Heart left ventricle (tissue), 16 donors: ENCODE results near the gene TENT5C. TPM values are rescaled to one million over a fixed set of nuclear protein-coding genes. Genes with fewer than 3 reads are reported as not detected.

Experiments
- ATAC-seq, 4 donors: fragments of 200-7000 bp; cut with Tn5 transposase; one replicate each; pipeline ENCODE4 v1.9.1; 2020 to 2022; ENCODE audit warnings: moderate library complexity in 4 of 4, mild to moderate bottlenecking in 3 of 4, moderate number of reproducible peaks in 1 of 4
- DNase-seq, 5 donors: peaks; one replicate each; pipeline ENCODE4 v3.0.0-alpha.2; 2020
- H3K27ac ChIP-seq, 12 donors: fragments of 200-600 bp; sonication (generic) in 4 of 12; one replicate each; pipeline versions ENCODE4 v1.5.0 to v1.8.0; 2016 to 2022; ENCODE audit warnings: mild to moderate bottlenecking in 2 of 12
- H3K27me3 ChIP-seq, 9 donors: fragments of 200-600 bp; sonication (generic) in 2 of 9; one replicate each; pipeline versions ENCODE4 v1.5.1 to v1.8.0; 2016 to 2022; ENCODE audit warnings: mild to moderate bottlenecking in 3 of 9
- H3K36me3 ChIP-seq, 9 donors: fragments of 200-600 bp; sonication (generic) in 2 of 9; one replicate each; pipeline versions ENCODE4 v1.5.0 to v1.8.0; 2018 to 2022; ENCODE audit warnings: mild to moderate bottlenecking in 2 of 9
- H3K4me1 ChIP-seq, 12 donors: fragments of 200-600 bp; sonication (generic) in 4 of 12; one replicate each; pipeline versions ENCODE4 v1.5.0 to v1.8.0; 2016 to 2022; ENCODE audit warnings: mild to moderate bottlenecking in 3 of 12
- H3K4me3 ChIP-seq, 12 donors: fragments of 200-600 bp; sonication (generic) in 4 of 12; one replicate each; pipeline versions ENCODE4 v1.5.0 to v1.8.0; 2017 to 2022; ENCODE audit warnings: mild to moderate bottlenecking in 9 of 12, moderate library complexity in 4 of 12
- H3K9me3 ChIP-seq, 12 donors: fragments of 200-600 bp; sonication (generic) in 4 of 12; one replicate each; pipeline versions ENCODE4 v1.5.0 to v1.8.0; 2016 to 2022; ENCODE audit warnings: mild to moderate bottlenecking in 1 of 12
- CTCF ChIP-seq, 12 donors: fragments of 200-600 bp; sonication (generic) in 4 of 12; IDR thresholded peaks; one replicate each; pipeline versions ENCODE4 v1.5.0 to v1.8.0; 2018 to 2022; ENCODE audit warnings: antibody characterized with exemption in 12 of 12, mild to moderate bottlenecking in 5 of 12
- POLR2A ChIP-seq, 2 donors: fragments of 450-650 bp; IDR thresholded peaks; one replicate each; pipeline ENCODE4 v1.6.1; 2017; ENCODE audit warnings: antibody characterized with exemption in 2 of 2, mild to moderate bottlenecking in 2 of 2, moderate library complexity in 2 of 2
- WGBS, 4 donors: extraction: QIAGEN DNeasy Blood & Tissue Kit in 2 of 4; methylation state at CpG; one replicate each; pipeline versions ENCODE4 v1.1.5 to v1.1.7; 2013 to 2018; 5-methylcytosine and 5-hydroxymethylcytosine counted together
- intact Hi-C, 10 donors: fragments of 100-400 bp; cut with DNase I; formaldehyde crosslinking; loops; one replicate each; pipeline versions ENCODE4 v1.11.1 to v1.14.2; 2022
- polyA plus RNA-seq, 2 donors: library from polyadenylated mRNA; stranded (reverse); fragments of 200-250 nt; gene quantifications; one replicate each; pipeline ENCODE4 v1.2.3, GENCODE V29; 2013
- total RNA-seq, 9 donors: library from RNA; depleted of rRNA in 2 of 9; stranded (reverse); fragments of >200 nt in 2 of 9; fragmentation: NEBNext Ultra II Directional in 3 of 9; extraction: Animal tissue kit (Norgen Biotek cat#: 25700) in 3 of 9; gene quantifications; one replicate each; pipeline versions ENCODE4 v1.1.0 to v1.2.4, GENCODE V29; 2016 to 2023
- donor health status: ischemic (EF 13 %, LVEDD 7.1; RV severe dilation, severe dysfunction).
- donor health status: healthy with polysubstance abuse.
- donor health status: DM: no; HTN: yes; CAD: no.
- donor health status: DM: no; HTN: no; CAD: no.
- donor health status: ischemic (EF 25% LVEDD 6.9; RV normal size, moderate dysfunction).
- donor health status: ischemic (EF 25% LVEDD 5.7; RV mildly dilated, moderate dysfunction).
- donor health status: healthy.
- donor health status: DM: yes; HTN: yes; CAD: no.
- donor health status: ischemic (EF 35%, LVEDD 5.7; RV mildly dilated, moderate dysfunction).
- donor health status: nonischemic (EF 11% LVEDD 7.7; RV severe dilation, severe dysfunction).
- donor health status: DM: yes; HTN: yes; CAD: no.
- donor health status: PGD.
- donor health status: ischemic (EF 29% LVEDD 5.4; RV normal size, mild dysfunction).
- donor health status: nonischemic (EF 23%, LVEDD 6.1; RV moderate dilation, normal function).

TENT5C gene
- total and polyA plus RNA-seq, 11 donors: 3.7 to 21.6 (median 14.5) TPM

DNA sequence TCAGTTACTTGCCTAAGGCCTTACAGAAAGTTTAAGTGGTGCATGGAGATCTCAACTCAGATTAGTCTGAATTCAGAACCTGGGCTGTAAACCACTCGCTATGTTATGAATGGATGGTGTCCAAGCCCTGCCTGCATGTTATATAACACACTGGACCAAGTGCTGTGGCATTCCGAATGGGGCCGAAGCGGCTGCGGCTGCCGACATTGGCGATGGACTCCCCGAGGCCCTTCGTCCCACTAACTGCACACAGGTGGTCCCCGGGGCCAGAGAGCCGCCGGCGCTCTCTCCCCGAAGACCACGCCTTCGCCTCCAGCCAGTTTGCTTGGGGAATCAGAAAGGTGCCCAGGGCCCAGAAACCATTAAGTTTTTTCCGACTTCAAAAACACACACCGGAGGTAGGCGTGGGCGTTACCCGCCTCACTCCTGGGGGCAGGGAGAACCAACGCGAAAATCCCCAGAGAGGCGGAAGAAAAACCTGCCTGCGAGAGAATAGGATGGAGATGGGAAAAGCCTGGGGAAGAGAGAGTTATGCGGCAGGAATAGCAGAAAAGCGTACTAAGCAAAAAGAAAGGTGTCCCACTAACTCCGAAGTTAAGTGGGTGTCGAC lies 579 bp upstream of the TENT5C start:
- TF ChIP-seq POLR2A (IDR thresholded peaks at IDR 0.05): no peak
- TF ChIP-seq CTCF (IDR thresholded peaks at IDR 0.05): no peak
- peak overlapping the region; percentile 60 to 90 (median 78) for H3K4me3 ChIP-seq
- H3K36me3 ChIP-seq: no peaks in the 10 kb centered on the region
- H3K9me3 ChIP-seq: no peaks in the 10 kb centered on the region
- DNase-seq (peak; percentile 31 to 72 (median 45)), ATAC-seq (peak; percentile 2 to 10 (median 8))
- no peaks in the 10 kb centered on the region for H3K27me3 ChIP-seq
- intact Hi-C loops: loop anchor here (5.0 to 10.0 kb wide), 11 partner anchors 62 to 540 kb away; partner anchors contain the start of genes MAN1A2 (in 2 of the 10) and TTF2 (in 1 of the 10)
- peak overlapping the region in 11 of 12 donors; percentile 54 to 86 (median 77) for H3K27ac ChIP-seq
- WGBS, 4 donors: 0 to 1% (median 0%) methylated on average over 13 to 29 of the region's 29 CpGs
- H3K4me1 ChIP-seq: peaks cover 0 to 44% (median 27%) of the 10 kb centered on the region in 12 donors

DNA sequence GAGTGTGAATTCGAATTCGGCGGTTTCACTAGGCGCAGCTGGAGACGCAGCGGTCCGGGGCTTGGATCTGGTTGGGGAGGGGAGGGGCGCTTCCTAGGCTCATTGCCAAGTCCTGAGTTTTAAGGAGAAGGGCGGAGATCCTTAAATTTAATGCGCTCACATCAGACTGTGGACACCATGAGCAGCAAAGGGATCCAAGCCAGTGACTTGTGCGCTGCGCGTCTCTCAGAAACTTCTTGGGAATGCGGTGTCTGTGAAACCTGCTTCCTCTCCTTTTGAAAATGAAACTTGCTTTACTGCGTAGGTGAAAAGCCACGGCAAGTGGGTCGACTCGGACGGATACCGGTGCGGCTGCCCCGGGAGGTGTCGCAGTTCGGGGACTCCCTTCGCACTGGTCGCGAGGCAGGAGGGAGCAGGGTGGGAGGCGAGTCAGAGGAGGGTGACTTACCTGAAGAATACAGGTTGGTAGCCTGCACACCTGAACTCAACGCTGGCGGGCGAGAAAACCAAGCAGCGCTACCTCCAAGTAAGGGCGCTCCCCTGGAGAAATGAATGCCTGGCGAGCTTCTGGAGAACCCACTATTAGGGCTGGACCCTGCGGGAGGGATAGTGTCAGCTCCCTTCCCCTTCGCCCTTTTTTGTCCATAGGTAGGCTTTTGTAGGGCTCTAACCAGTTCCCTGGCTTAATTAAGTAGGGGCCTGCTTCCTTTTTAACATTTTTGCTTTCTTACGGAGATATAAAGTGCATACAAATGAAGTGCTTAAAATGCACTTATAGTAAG lies 992 bp downstream of the TENT5C start:
- Histone ChIP-seq H3K36me3 (no peaks in the 10 kb centered on the region), H3K27me3 (no peaks in the 10 kb centered on the region), H3K27ac (peak overlapping the region in 11 of 12 donors; percentile 59 to 84 (median 77)), H3K9me3 (no peaks in the 10 kb centered on the region), H3K4me3 (peak overlapping the region; percentile 60 to 90 (median 78)), H3K4me1 (peaks cover 0 to 56% (median 28%) of the 10 kb centered on the region in 12 donors)
- no peak for TF ChIP-seq CTCF (IDR thresholded peaks at IDR 0.05)
- no peak for TF ChIP-seq POLR2A (IDR thresholded peaks at IDR 0.05)
- DNase-seq (peak in 4 of 5 donors; percentile 36 to 71 (median 40)), ATAC-seq (peak in 1 of 4 donors; percentile 1)
- 7 to 17% (median 9%) methylated on average over 21 to 37 of the region's 37 CpGs for WGBS, 4 donors
- intact Hi-C loops: loop anchor here (2.0 to 10.0 kb wide), 13 partner anchors 60 to 542 kb away; partner anchors contain the start of genes MAN1A2 (in 2 of the 10) and TTF2 (in 1 of the 10)

DNA sequence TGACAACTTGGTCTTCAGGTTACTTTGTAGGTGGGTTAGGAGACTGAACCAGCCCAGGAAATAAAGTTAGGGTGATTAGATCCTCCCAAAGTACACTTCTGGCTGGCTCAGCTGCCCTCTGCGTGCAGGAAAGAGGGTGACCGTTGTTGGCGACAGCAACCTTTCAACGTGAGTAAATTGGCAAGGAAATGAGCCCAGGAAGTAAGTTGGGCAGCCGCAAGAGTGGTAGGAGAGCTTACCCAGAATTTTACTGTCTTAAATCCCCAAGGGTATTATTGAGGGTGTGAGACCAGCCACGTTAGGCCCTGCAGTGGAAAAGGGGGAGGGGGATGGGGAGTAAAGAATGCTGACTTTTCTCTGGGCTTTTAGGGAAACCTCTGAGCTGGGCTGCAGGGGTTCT lies 1.6 kb downstream of the TENT5C start:
- 10 to 28% (median 15%) methylated on average over 6 of the region's 6 CpGs for WGBS, 4 donors
- peak in 2 of 5 donors; percentile 48 to 49 for DNase-seq
- TF ChIP-seq CTCF (IDR thresholded peaks at IDR 0.05) (no peak), POLR2A (IDR thresholded peaks at IDR 0.05) (no peak)
- peak overlapping the region; percentile 60 to 90 (median 78) for H3K4me3 ChIP-seq
- no peaks in the 10 kb centered on the region for H3K36me3 ChIP-seq
- H3K27me3 ChIP-seq: no peaks in the 10 kb centered on the region
- no peak for ATAC-seq
- no peaks in the 10 kb centered on the region for H3K9me3 ChIP-seq
- H3K4me1 ChIP-seq: peaks cover 0 to 60% (median 32%) of the 10 kb centered on the region in 12 donors
- intact Hi-C loops: loop anchor here (2.0 to 10.0 kb wide), 13 partner anchors 60 to 543 kb away; partner anchors contain the start of genes MAN1A2 (in 2 of the 10) and TTF2 (in 1 of the 10)
- peak overlapping the region in 10 of 12 donors; percentile 12 to 84 (median 77) for H3K27ac ChIP-seq
